Inflammatory macrophage treated with lipopolysaccharide for 1 hour (primary cell): Measurements from ENCODE around the gene FAM221B.

Experiments used
- DNase-seq, 2 donors: peaks; one replicate each; pipeline ENCODE4 v3.0.0-alpha.2; 2020 to 2022

FAM221B gene

GRCh38 chr9:35828716-35829083 lies at the start of gene FAM221B:
FAM221B (minus strand) TSS chr9:35828732; CDS start chr9:35826161, 2,571 bp downstream.
- DNase-seq = no peak

- DNase-seq = no peak
These were observed 44.0 kb upstream of the FAM221B start for GRCh38 chr9:35872505-35872904.

GRCh38 chr9:35871545-35871944 lies 43.0 kb upstream of the FAM221B start:
- no peak for DNase-seq

- DNase-seq = no peak
These were observed 41.9 kb upstream of the FAM221B start, which contains the start of gene OR13J1 for GRCh38 chr9:35870351-35870923. OR13J1 (minus strand) TSS chr9:35870401; CDS start chr9:35870401, 0 bp downstream.

GRCh38 chr9:35869621-35870216 lies 41.2 kb upstream of the FAM221B start:
- no peak for DNase-seq

GRCh38 chr9:35868933-35869332 lies 40.4 kb upstream of the FAM221B start:
- DNase-seq = no peak

- no peak for DNase-seq
These were observed 39.0 kb upstream of the FAM221B start for GRCh38 chr9:35867538-35867937.

GRCh38 chr9:35864695-35865255 lies 36.2 kb upstream of the FAM221B start:
- DNase-seq = no peak

GRCh38 chr9:35863583-35863982 lies 35.1 kb upstream of the FAM221B start:
- no peak for DNase-seq

- no peak for DNase-seq
These were observed 33.8 kb upstream of the FAM221B start for GRCh38 chr9:35862328-35862727.

GRCh38 chr9:35861161-35861897 lies 32.8 kb upstream of the FAM221B start:
- DNase-seq = no peak

GRCh38 chr9:35859990-35860339 lies 31.4 kb upstream of the FAM221B start:
- DNase-seq = no peak

- no peak for DNase-seq
These were observed 30.9 kb upstream of the FAM221B start for GRCh38 chr9:35859310-35859989.

GRCh38 chr9:35858458-35858857 lies 29.9 kb upstream of the FAM221B start:
- DNase-seq = no peak

- no peak for DNase-seq
These were observed 28.4 kb upstream of the FAM221B start for GRCh38 chr9:35856882-35857281.

GRCh38 chr9:35856206-35856605 lies 27.7 kb upstream of the FAM221B start:
- DNase-seq = no peak

- DNase-seq = no peak
These were observed 25.7 kb upstream of the FAM221B start for GRCh38 chr9:35854091-35854762.

- no peak for DNase-seq
These were observed 24.6 kb upstream of the FAM221B start for GRCh38 chr9:35852876-35853865.

GRCh38 chr9:35852267-35852815 lies 23.8 kb upstream of the FAM221B start:
- DNase-seq = no peak

GRCh38 chr9:35847792-35848572 lies 19.4 kb upstream of the FAM221B start:
- DNase-seq = no peak
